ENCODE measurements around the gene RNASEH2B. TPM values are rescaled to one million over a fixed set of nuclear protein-coding genes. Genes with fewer than 3 reads are reported as not detected.

RNASEH2B gene
- total RNA-seq, 2 experiments from 2014 or later = 101 to 103 TPM

DNA sequence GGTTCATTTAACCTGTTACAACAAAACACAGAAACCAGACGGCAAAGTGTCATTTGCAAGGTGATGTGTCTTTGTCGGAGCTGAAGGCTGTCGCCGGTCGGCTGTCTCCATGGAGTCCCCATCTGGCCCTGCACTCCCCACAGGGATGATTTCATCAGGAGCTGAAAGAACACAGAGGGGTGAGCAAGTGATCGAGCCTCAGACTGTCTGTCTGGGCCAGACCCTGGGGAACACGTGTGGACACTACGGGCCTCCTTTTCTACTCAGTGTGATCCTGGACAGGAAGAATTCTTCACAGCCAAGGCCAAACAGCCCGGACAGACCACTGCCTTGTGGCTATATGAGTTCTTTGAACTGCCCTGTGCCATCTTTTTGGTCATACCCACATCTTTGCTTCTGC, 85.1 kb downstream of the RNASEH2B start:
- POLR2A ChIA-PET = no interaction called here
- Mint-ChIP-seq H3K27me3 (peaks cover 3% of the 10 kb centered on the region), H3K27ac (no peak overlapping the region), H3K36me3 (no peaks in the 10 kb centered on the region), H3K4me1 (peaks cover 21% of the 10 kb centered on the region), H3K4me3 (no peak overlapping the region), H3K9me3 (no peaks in the 10 kb centered on the region)
- DNase-seq (no peak), ATAC-seq (ENCODE audit: low read depth) (no peak)

DNA sequence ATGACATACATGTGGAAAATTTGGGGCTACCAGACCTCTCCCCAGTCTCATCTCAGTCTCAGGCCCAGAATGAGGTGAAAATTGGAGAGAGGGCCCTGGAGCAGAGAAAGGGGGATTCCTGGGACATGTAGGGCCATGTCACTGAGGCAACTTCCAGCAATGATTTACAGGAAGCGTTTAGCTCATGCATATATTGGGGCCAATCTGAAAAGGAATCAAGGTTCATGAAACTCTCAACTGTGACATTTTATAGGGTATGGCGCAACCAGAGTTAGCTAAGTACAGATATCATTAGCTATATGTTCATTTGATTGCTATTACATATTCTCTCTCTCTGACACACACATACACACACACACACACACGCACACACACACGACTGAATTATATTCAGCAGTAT, 86.3 kb downstream of the RNASEH2B start:
- Mint-ChIP-seq H3K27ac (no peak overlapping the region), H3K27me3 (peaks cover 3% of the 10 kb centered on the region), H3K36me3 (no peaks in the 10 kb centered on the region), H3K4me3 (no peak overlapping the region), H3K4me1 (peaks cover 18% of the 10 kb centered on the region), H3K9me3 (no peaks in the 10 kb centered on the region)
- no peak for DNase-seq
- POLR2A ChIA-PET = no interaction called here
- no peak for ATAC-seq (ENCODE audit: low read depth)

DNA sequence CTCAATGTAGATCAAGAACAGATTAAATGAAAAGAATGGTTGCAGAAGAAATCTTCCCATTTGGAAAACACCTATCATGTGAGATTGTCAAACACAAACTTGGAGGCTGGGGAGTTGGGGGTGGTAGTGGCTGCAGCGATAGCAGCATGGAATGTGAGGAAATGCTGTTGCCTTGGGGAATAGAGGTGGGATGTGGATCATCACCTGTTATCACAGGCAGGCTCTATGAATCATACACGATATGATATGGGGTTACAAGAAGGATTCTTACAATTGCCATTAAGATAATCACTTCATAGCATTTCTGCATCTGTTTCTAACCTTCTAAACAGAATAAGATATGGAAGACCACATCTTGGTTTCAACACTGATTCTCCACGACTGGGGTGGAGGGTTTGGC, 88.7 kb downstream of the RNASEH2B start:
- DNase-seq (no peak), ATAC-seq (ENCODE audit: low read depth) (no peak)
- Mint-ChIP-seq H3K36me3 (no peaks in the 10 kb centered on the region), H3K9me3 (no peaks in the 10 kb centered on the region), H3K4me3 (no peak overlapping the region), H3K4me1 (no peaks in the 10 kb centered on the region), H3K27ac (no peak overlapping the region), H3K27me3 (peaks cover 5% of the 10 kb centered on the region)
- POLR2A ChIA-PET = no interaction called here

DNA sequence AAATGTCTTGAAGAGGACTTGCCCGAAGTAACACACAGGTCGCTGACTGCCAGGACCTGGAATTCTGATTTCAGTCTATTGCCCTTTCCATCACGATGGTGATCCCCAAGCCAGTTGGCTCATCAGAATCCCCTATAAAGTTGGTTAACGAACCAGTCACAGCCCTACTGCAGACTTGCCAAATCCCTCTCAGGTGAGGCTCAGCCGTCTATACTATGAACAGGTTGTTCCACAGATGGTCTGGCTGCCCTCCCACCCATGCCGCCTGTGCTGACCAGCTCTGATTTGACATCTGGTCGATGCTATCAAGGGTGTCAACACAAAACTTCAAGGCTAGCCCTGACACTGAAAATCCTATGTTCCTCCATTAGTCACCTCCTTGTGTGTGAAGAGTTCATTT, 90.0 kb downstream of the RNASEH2B start:
- H3K27me3 Mint-ChIP-seq = peaks cover 9% of the 10 kb centered on the region
- no peak for DNase-seq
- no peaks in the 10 kb centered on the region for H3K9me3 Mint-ChIP-seq
- no peaks in the 10 kb centered on the region for H3K4me1 Mint-ChIP-seq
- ATAC-seq (ENCODE audit: low read depth) = no peak
- H3K4me3 Mint-ChIP-seq = no peak overlapping the region
- POLR2A ChIA-PET = no interaction called here
- H3K36me3 Mint-ChIP-seq = no peaks in the 10 kb centered on the region
- H3K27ac Mint-ChIP-seq = no peak overlapping the region

DNA sequence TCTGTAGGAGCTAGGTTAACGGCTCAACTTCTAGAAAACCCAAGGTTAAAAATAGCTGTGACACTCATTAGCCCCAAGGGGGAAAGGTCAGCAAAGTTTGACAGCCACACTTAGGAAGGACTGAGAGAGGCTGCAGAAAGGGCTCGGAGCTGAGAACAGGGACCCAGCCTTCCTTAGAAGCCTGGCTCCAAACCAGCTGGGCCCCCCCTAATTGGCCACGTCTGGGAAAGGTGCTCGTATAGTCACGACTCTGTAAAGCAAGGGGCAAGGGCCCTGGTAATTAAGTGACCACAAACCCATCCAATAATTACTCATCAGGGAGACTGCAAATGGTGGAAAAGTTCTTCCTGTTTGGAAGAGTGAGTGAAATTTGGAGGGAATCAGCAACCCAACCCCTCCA, 90.5 kb downstream of the RNASEH2B start:
- POLR2A ChIA-PET = no interaction called here
- H3K9me3 Mint-ChIP-seq = no peaks in the 10 kb centered on the region

DNA sequence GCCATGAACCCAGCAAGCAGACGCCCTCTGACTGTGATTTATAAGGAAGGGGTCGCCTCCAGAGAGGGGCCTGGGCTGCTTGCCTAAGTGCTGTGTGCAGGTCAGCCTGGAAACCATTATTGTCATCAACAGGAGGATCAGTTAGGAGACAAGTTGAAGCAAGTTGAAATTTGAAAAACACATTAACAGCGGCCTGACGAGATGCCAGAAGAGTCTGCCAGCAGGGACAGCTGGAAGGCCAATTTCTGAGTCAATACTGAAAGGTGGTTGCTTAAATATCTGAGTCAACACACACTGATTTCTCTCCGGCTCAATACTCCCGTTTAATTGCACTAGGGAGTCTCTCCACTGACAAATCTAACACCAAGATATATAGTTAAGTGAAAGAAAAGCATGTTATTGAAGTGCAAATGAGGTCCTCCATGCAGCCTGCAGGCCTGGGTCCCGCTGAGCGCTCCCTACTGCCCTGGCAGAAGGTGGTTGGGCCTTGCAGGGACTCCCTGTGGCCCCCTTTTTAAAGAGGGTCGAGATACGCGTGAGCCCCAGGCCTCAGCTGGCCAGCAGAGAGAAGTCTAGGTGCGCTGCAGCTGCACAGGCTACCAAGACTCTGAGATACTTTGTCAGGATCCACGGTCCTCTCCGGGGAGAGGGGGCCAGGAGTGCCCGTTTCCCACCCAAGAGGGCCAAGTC, 91.1 kb downstream of the RNASEH2B start:
- ATAC-seq (ENCODE audit: low read depth) (no peak), DNase-seq (no peak)
- no peaks in the 10 kb centered on the region for H3K36me3 Mint-ChIP-seq
- no peaks in the 10 kb centered on the region for H3K4me1 Mint-ChIP-seq
- POLR2A ChIA-PET = no interaction called here
- H3K27me3 Mint-ChIP-seq = peaks cover 9% of the 10 kb centered on the region
- no peak overlapping the region for H3K4me3 Mint-ChIP-seq
- no peaks in the 10 kb centered on the region for H3K9me3 Mint-ChIP-seq
- H3K27ac Mint-ChIP-seq = no peak overlapping the region

More for the DNA sequence above, 90.5 kb downstream of the RNASEH2B start:
- DNase-seq (no peak), ATAC-seq (ENCODE audit: low read depth) (no peak)
- Mint-ChIP-seq H3K4me1 (no peaks in the 10 kb centered on the region), H3K36me3 (no peaks in the 10 kb centered on the region), H3K27ac (no peak overlapping the region), H3K4me3 (no peak overlapping the region), H3K27me3 (peaks cover 9% of the 10 kb centered on the region)

DNA sequence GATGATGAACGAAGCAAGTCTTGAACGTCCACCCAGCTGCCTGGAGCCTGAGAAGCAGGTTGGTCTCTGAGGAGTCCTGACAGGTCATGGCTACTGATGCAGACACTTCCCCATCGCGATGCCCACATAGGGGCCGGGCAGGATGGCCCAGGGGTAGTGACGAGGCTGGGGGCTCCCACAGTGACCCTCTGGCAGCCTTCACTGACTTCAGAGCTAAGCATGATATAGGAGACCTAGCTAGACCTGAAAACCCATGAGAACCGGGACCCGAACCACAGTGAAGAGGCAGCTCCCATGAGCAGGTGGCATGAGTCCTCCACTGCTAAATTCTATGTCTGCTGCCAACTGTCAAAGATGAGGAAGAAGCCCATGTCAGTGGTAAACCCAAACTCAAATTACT, 91.7 kb downstream of the RNASEH2B start:
- H3K27me3 Mint-ChIP-seq = peaks cover 9% of the 10 kb centered on the region
- ATAC-seq (ENCODE audit: low read depth) (no peak), DNase-seq (no peak)
- no peaks in the 10 kb centered on the region for H3K4me1 Mint-ChIP-seq
- POLR2A ChIA-PET = no interaction called here
- H3K27ac Mint-ChIP-seq = no peak overlapping the region
- H3K9me3 Mint-ChIP-seq = no peaks in the 10 kb centered on the region
- H3K4me3 Mint-ChIP-seq = no peak overlapping the region
- no peaks in the 10 kb centered on the region for H3K36me3 Mint-ChIP-seq

DNA sequence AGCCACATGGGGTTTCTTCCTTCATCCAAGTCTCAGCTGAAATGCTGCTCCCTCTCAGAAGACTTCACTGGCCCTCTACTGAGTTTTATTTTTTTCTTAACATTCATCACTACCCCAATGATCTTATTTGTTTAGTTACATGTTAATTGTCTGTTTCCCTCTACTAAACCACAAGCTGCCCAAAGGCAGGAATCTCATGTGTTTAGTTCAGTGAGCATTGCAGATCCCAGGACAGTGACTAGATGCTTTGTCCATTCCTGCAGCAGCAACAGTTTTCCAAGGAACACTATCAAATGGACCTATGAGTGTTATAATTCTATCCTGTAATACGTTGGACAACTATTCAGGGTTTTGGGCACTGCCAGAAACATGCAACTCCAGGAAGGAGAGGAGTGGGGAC, 93.1 kb downstream of the RNASEH2B start:
- no peaks in the 10 kb centered on the region for H3K36me3 Mint-ChIP-seq
- DNase-seq = no peak
- no peak overlapping the region for H3K4me3 Mint-ChIP-seq
- H3K4me1 Mint-ChIP-seq = no peaks in the 10 kb centered on the region
- POLR2A ChIA-PET = no interaction called here
- no peak for ATAC-seq (ENCODE audit: low read depth)
- no peaks in the 10 kb centered on the region for H3K9me3 Mint-ChIP-seq
- peaks cover 9% of the 10 kb centered on the region for H3K27me3 Mint-ChIP-seq
- no peak overlapping the region for H3K27ac Mint-ChIP-seq

DNA sequence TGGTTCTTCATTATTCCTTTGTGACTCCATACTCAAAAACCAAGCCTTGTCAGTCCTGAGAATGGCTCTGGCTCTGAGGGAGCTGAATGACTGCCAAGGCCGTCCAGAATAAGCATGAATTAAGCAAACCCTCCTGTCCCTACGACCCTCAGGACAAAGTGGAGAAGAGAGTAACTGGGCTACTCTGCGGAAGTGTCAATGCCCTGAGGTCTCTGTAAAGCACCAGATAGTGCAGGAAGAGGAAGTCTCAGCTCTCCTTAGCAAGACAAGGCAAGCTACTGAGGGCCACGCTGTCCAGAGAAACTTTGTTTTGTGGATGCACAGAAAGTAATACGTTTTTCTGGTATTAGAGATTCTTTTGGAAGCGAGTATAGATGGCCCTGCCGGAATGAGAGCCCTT, 94.1 kb downstream of the RNASEH2B start:
- no peaks in the 10 kb centered on the region for H3K9me3 Mint-ChIP-seq
- H3K27ac Mint-ChIP-seq = no peak overlapping the region
- H3K4me1 Mint-ChIP-seq = no peaks in the 10 kb centered on the region
- ATAC-seq (ENCODE audit: low read depth) (no peak), DNase-seq (no peak)
- POLR2A ChIA-PET = no interaction called here
- peaks cover 9% of the 10 kb centered on the region for H3K27me3 Mint-ChIP-seq
- no peak overlapping the region for H3K4me3 Mint-ChIP-seq
- H3K36me3 Mint-ChIP-seq = no peaks in the 10 kb centered on the region

DNA sequence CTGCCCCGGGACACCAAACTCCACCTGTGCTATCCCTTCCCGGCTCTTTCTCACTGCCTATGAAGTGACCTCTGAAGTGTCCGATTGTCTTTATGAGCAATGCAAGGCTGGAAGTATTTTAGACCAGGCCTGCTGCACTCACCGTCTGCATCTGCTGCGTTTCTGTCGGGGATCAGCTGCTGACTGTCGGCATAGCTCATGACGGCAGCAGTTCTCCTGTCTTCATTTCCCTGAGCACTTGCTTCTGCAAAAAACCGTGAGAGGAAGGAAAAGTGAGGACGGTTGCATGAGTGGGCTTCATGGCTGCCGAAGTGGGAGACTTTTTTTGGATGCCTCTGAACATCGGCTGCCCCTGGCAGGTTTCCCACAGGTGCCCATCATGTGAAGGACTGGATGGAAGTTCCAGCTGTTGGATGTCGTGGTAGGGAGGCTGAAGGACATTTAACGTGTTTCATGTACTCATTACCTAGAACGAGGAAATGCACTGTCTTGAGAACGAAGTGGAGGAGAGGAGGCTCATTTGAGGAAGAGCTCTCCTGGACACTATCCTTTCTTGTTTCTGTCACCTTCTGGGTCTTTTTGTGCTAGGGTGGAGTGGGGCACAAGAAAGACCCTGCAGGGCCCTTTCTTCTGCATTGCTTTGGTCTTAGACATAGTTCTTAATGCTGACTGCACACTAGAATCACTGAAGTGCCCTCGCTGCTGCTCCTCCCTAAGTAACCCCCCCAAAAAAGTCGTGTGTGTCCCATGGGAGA, 94.7 kb downstream of the RNASEH2B start:
- ATAC-seq (ENCODE audit: low read depth) (no peak), DNase-seq (no peak)
- H3K9me3 Mint-ChIP-seq = no peaks in the 10 kb centered on the region
- no peaks in the 10 kb centered on the region for H3K36me3 Mint-ChIP-seq
- H3K4me1 Mint-ChIP-seq = no peaks in the 10 kb centered on the region
- H3K27me3 Mint-ChIP-seq = peaks cover 9% of the 10 kb centered on the region
- no peak overlapping the region for H3K27ac Mint-ChIP-seq
- POLR2A ChIA-PET = no interaction called here
- H3K4me3 Mint-ChIP-seq = no peak overlapping the region

DNA sequence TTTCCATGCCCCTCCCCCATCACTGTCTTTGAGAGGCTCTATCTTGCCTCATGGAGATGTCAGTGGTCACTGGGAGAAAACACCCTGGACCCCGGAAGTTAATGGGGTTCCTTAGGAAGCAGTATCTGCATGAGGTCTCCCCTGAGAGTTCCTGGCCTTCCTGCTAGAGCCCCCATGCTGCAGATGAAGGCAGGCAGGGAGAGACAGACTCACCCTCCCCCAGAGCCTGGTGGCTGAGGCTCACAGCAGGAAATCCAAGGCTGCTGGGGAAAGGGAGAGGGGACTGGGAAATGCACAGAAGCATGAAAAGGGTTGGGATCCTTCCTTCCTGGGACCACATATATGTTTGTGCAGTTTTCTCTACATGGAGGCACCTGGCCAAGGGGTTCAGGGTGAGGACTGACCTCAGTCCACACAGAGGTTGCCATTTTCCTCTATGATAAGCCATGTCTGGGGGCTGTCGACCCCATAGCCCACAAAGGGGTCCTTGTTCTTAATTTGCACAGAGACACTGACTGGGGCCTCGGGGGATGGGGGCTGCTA, 95.4 kb downstream of the RNASEH2B start:
- Mint-ChIP-seq H3K36me3 (no peaks in the 10 kb centered on the region), H3K9me3 (no peaks in the 10 kb centered on the region), H3K27me3 (peaks cover 9% of the 10 kb centered on the region), H3K4me1 (no peaks in the 10 kb centered on the region), H3K27ac (no peak overlapping the region), H3K4me3 (no peak overlapping the region)
- DNase-seq (no peak), ATAC-seq (ENCODE audit: low read depth) (no peak)
- POLR2A ChIA-PET = no interaction called here

DNA sequence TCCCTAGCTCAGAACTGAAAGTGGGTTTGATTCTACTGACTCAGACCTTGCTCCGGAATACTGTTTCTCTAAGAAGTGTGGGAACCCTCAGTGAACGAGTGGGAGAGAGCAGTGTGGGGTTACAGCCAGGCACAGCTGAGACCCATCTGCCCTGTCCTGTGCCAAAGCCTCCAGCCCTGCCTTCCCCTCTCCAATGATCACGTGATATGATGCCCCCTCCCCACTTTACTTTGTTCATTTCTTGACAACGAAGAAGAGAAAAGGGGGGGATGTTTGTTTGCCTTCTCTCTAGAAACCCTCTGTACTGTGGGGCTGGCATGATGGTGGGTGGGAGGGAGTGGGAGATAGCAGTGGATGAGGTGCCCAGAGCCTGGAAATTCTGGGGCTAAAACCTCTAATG, 96.0 kb downstream of the RNASEH2B start:
- no peak overlapping the region for H3K4me3 Mint-ChIP-seq
- H3K9me3 Mint-ChIP-seq = no peaks in the 10 kb centered on the region
- no peaks in the 10 kb centered on the region for H3K4me1 Mint-ChIP-seq
- ATAC-seq (ENCODE audit: low read depth) = no peak
- POLR2A ChIA-PET = no interaction called here
- no peak overlapping the region for H3K27ac Mint-ChIP-seq
- DNase-seq = no peak
- H3K36me3 Mint-ChIP-seq = no peaks in the 10 kb centered on the region
- H3K27me3 Mint-ChIP-seq = peaks cover 9% of the 10 kb centered on the region
